ENCODE results near the gene WNT11. TPM values are rescaled to one million over a fixed set of nuclear protein-coding genes. Genes with fewer than 3 reads are reported as not detected.
A peak's percentile ranks its signal among the peaks of the same experiment; 100 is the strongest.

The WNT11 gene
- total and polyA plus RNA-seq, 2 of the 13 experiments (the other 11 are each of a cell fraction or from before 2014, with no cell fraction given): 0.34 to 0.66 TPM

- TF ChIP-seq HOMEZ (CRISPR knock-in tag; IDR thresholded peaks at IDR 0.05; ENCODE audit: low read depth): no peak
- TF ChIP-seq MTA3 (CRISPR knock-in tag; IDR thresholded peaks at IDR 0.05): no peak
- TF ChIP-seq CBX1 (IDR thresholded peaks at IDR 0.05; ENCODE audit: low read depth): no peak
- 0 out of 2 replicates have a peak, but pooled peaks have one; percentile 30 for TF ChIP-seq CCDC6 (CRISPR knock-in tag; IDR thresholded peaks at IDR 0.05)
- TF ChIP-seq TGIF2 (CRISPR knock-in tag; IDR thresholded peaks at IDR 0.05): no peak
- no peak for TF ChIP-seq ZNF720 (CRISPR knock-in tag; IDR thresholded peaks at IDR 0.05)
- no peak for TF ChIP-seq ZBTB49 (CRISPR knock-in tag; IDR thresholded peaks at IDR 0.05; ENCODE audit: borderline replicate concordance)
- no peak for TF ChIP-seq ZBTB1 (CRISPR knock-in tag; IDR thresholded peaks at IDR 0.05; ENCODE audit: borderline replicate concordance)
- no peak for TF ChIP-seq MLXIP (CRISPR knock-in tag; IDR thresholded peaks at IDR 0.05; ENCODE audit: borderline replicate concordance)
- TF ChIP-seq NR2C2 (CRISPR knock-in tag; IDR thresholded peaks at IDR 0.05; ENCODE audit: borderline replicate concordance): no peak
- TF ChIP-seq RBFOX2 (IDR thresholded peaks at IDR 0.05; ENCODE audit: low read depth, low read length): no peak
- no peak for TF ChIP-seq ISL2 (CRISPR knock-in tag; IDR thresholded peaks at IDR 0.05)
- TF ChIP-seq SOX6 (IDR thresholded peaks at IDR 0.05): no peak
- no peak; the same call in 1 of the 2 replicates for TF ChIP-seq SOX6 (CRISPR knock-in tag; IDR thresholded peaks at IDR 0.05)
- TF ChIP-seq ZNF549 (CRISPR knock-in tag; IDR thresholded peaks at IDR 0.05): no peak
- TF ChIP-seq ZNF142 (CRISPR knock-in tag; IDR thresholded peaks at IDR 0.05): peak; percentile 31; the same call in 1 of the 2 replicates
- TF ChIP-seq GATAD2A (CRISPR knock-in tag; IDR thresholded peaks at IDR 0.05): no peak
- no peak for TF ChIP-seq TCF7L2 (IDR thresholded peaks at IDR 0.05; ENCODE audit: low read depth, low read length)
These were observed 28.3 kb upstream of the WNT11 start (continued) for GRCh38 chr11:76234416-76235232.
